Pancreas (tissue), 10 donors: ENCODE data around the gene ZDHHC14. TPM values are rescaled to one million over a fixed set of nuclear protein-coding genes. Genes with fewer than 3 reads are reported as not detected.

ENCODE experiments used
- ATAC-seq, 4 donors: fragments of 200-7000 bp; cut with Tn5 transposase; one replicate each; pipeline versions ENCODE4 v1.8.0 to v1.9.1; 2020; ENCODE audit warnings: mild to moderate bottlenecking in 4 of 4, moderate library complexity in 4 of 4
- DNase-seq, 6 donors: peaks; one replicate each; pipeline ENCODE4 v3.0.0-alpha.2; 2020
- FAIRE-seq: peaks from 2 replicates; lab custom pipeline; 2012; peaks lifted over from hg19 to GRCh38; lab: Jason Lieb, UNC
- H3K27ac ChIP-seq, 4 donors: fragments of 200-600 bp; sonication (generic); 1 replicate in 3 of 4; 2 replicates in 1 of 4; pipeline versions ENCODE4 v1.5.0 to v1.8.0; 2020
- H3K27me3 ChIP-seq, 4 donors: fragments of 200-600 bp; one replicate each; pipeline ENCODE4 v1.8.0; 2021
- H3K36me3 ChIP-seq, 3 donors: fragments of 200-600 bp; sonication (generic) in 1 of 3; one replicate each; pipeline versions ENCODE4 v1.5.0 to v1.8.0; 2020 to 2021
- H3K4me1 ChIP-seq, 3 donors: fragments of 200-600 bp; one replicate each; pipeline ENCODE4 v1.8.0; 2021
- H3K4me3 ChIP-seq, 4 donors: fragments of 200-600 bp; sonication (generic) in 2 of 4; one replicate each; pipeline versions ENCODE4 v1.5.0 to v1.8.0; 2020 to 2021
- H3K9me3 ChIP-seq, 4 donors: fragments of 200-600 bp; one replicate each; pipeline ENCODE4 v1.8.0; 2021
- WGBS, 2 donors: extraction: QIAGEN DNeasy Blood & Tissue Kit; methylation state at CpG; one replicate each; pipeline ENCODE4 v1.1.7; 2013; 5-methylcytosine and 5-hydroxymethylcytosine counted together
- intact Hi-C, 3 donors: fragments of 100-400 bp; cut with DNase I; formaldehyde crosslinking; loops; one replicate each; pipeline versions ENCODE4 v1.11.1 to v1.14.2; 2022
- polyA plus RNA-seq, 2 donors: library from polyadenylated mRNA; stranded (reverse); fragments of 200-250 nt; gene quantifications; one replicate each; pipeline ENCODE4 v1.2.3, GENCODE V29; 2013
- total RNA-seq, 6 donors: library from RNA; stranded (reverse); fragmentation: NEBNext Ultra II Directional in 4 of 6; extraction: Animal tissue kit (Norgen Biotek cat#: 25700) in 4 of 6; gene quantifications; one replicate each; pipeline versions ENCODE4 v1.2.1 to v1.2.4, GENCODE V29; 2021 to 2023
- TF ChIP-seq, protein P1 (sequence below), 4 donors: fragments of 200-600 bp; sonication (generic) in 3 of 4; IDR thresholded peaks; one replicate each; pipeline versions ENCODE4 v1.5.0 to v1.8.0; 2021; ENCODE audit warnings: antibody characterized with exemption in 4 of 4
- donor health status: healthy with polysubstance abuse.
- donor health status: DM: no; HTN: no; CAD: no; lungs with moderate emphysema.
- donor health status: DM: no; HTN: no; CAD: no.
- donor health status: control.
- donor health status: control.
- donor health status: Bipolar disorder and iron deficiency.
- donor health status: DM: yes; HTN: yes; CAD: no.
- donor health status: DM: no; HTN: no; CAD: no.
- donor health status: DM: no; HTN: no; CAD: no.
- donor health status: DM: yes; HTN: yes; CAD: no.

The ZDHHC14 gene
- total and polyA plus RNA-seq, 8 donors: 3.1 to 9.9 (median 4.5) TPM

DNA sequence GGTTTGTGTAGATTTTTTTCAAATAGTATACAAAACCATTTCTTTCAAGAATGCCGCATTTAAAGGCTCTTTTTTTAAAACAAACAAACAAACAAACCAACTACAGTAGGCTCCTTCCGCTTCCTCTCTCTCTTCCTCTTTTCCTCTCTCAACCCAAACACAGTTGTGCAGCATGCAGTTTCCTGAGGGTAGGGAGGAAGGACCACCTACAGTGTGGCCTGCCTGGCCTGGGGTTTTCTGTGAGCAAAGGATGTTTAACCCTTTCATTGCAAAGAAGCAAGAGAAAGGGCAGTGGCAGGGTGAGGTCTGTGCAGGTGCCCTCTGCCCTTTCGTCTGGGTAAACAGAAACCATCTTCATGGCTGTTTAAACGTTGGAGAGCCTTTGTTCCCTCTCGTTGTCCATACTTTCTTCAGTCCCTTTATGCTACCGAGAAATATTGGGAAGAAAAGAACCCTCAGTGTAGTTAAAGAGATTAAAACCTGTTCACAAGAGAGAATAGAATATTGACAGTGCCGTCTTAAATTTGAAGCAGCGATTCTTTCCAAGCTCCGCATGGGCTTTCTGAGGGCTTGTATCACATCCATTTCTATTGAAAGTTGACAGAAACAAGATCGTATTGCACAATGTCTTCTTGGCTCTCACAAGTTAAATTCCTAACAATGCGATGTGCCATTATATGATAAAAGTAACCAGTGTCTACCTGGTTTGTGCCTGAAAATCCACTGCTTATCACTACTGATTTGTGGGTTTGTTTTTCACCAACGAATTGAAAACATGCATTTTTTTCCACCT is 226.5 kb downstream of the ZDHHC14 start:
- Histone ChIP-seq H3K4me3 (no peak overlapping the region), H3K9me3 (no peaks in the 10 kb centered on the region), H3K27ac (no peak overlapping the region), H3K27me3 (no peaks in the 10 kb centered on the region), H3K36me3 (no peaks in the 10 kb centered on the region), H3K4me1 (no peaks in the 10 kb centered on the region)
- WGBS, 2 donors: 69 to 71% methylated on average over 12 of the region's 12 CpGs
- intact Hi-C loops: no loop called here
- FAIRE-seq (no peak), ATAC-seq (no peak), DNase-seq (no peak)
- TF ChIP-seq, protein P1, sequence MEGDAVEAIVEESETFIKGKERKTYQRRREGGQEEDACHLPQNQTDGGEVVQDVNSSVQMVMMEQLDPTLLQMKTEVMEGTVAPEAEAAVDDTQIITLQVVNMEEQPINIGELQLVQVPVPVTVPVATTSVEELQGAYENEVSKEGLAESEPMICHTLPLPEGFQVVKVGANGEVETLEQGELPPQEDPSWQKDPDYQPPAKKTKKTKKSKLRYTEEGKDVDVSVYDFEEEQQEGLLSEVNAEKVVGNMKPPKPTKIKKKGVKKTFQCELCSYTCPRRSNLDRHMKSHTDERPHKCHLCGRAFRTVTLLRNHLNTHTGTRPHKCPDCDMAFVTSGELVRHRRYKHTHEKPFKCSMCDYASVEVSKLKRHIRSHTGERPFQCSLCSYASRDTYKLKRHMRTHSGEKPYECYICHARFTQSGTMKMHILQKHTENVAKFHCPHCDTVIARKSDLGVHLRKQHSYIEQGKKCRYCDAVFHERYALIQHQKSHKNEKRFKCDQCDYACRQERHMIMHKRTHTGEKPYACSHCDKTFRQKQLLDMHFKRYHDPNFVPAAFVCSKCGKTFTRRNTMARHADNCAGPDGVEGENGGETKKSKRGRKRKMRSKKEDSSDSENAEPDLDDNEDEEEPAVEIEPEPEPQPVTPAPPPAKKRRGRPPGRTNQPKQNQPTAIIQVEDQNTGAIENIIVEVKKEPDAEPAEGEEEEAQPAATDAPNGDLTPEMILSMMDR (IDR thresholded peaks at IDR 0.05): no peak

DNA sequence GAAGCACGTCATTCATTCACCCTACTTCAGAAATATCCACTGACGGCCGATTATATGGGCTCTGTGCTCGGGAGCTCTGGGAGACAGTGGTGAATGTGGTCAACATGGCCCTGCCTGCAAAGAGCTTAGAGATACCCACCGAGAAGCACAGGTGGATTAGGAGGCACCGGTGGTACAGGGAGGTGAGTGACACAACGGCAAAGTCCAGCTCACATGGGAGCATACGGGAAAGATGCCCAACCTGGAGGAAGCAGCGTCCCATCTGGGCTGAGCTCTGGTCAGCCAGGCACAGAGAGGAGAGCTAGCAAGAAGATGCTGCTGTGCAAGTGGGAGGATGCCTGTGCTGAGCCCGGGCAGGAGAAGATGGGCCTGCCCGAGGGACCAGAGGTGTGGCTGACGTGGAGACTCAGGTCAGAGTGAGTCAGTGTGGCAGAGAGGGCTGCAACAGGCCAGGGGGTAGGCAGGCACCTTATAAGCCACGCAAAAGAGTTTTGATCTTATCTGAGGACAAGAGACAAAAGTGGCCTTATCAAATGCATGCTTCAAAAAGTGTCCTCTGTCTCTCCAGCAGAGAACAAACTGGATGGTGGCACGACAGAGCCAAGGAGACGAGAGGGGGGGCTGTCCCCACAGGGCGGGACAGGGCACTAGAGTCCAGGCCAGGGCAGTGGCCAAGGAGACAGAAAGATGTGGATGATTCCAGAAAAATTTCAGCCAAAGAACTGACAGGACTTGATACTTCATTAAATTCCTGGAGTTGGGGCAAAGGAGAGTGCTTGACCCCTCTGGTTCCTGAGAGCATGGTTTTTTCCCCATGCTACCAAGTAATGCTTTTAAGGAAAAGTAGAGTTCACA is 227.5 kb downstream of the ZDHHC14 start:
- intact Hi-C loops: no loop called here
- DNase-seq (no peak), ATAC-seq (no peak), FAIRE-seq (no peak)
- H3K4me1 ChIP-seq: no peaks in the 10 kb centered on the region
- H3K36me3 ChIP-seq: no peaks in the 10 kb centered on the region
- no peak overlapping the region for H3K27ac ChIP-seq
- 86 to 87% methylated on average over 16 of the region's 16 CpGs for WGBS, 2 donors
- H3K27me3 ChIP-seq: no peaks in the 10 kb centered on the region
- TF ChIP-seq, protein P1 (IDR thresholded peaks at IDR 0.05): no peak
- H3K4me3 ChIP-seq: no peak overlapping the region
- no peaks in the 10 kb centered on the region for H3K9me3 ChIP-seq

- Histone ChIP-seq H3K27me3 (no peaks in the 10 kb centered on the region), H3K36me3 (no peaks in the 10 kb centered on the region), H3K9me3 (no peaks in the 10 kb centered on the region), H3K27ac (no peak overlapping the region), H3K4me1 (no peaks in the 10 kb centered on the region), H3K4me3 (no peak overlapping the region)
- DNase-seq (no peak), FAIRE-seq (no peak), ATAC-seq (no peak)
- 93 to 94% methylated on average over 6 of the region's 6 CpGs for whole genome bisulfite sequencing, 2 donors
- intact Hi-C loops: no loop called here
- TF ChIP-seq, protein P1 (IDR thresholded peaks at IDR 0.05): no peak
Measured at GRCh38 chr6:157609117-157609516, 228.1 kb downstream of the ZDHHC14 start.

DNA sequence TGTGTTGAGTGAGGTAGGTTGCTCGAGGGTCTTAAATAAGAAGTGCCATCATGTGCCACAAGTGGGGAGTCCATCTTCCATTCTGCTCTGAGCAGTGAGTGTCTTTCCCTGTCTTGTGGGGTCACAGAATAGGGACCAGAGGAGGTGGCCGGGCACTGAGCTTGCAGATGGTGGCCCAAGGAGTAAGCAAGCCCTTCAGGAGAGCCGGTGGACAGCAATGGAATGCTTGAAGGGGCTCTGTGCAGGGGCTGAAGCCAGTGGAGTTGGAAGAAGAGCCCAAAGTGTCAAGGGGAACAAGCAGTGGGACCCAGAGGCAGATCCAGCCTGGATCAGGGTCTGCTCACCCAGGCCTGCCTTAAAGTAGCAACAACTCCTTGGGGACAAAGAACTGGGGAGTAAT is 228.6 kb downstream of the ZDHHC14 start:
- 89 to 94% methylated on average over 3 of the region's 3 CpGs for WGBS, 2 donors
- DNase-seq: no peak
- Histone ChIP-seq H3K27me3 (no peaks in the 10 kb centered on the region), H3K36me3 (no peaks in the 10 kb centered on the region), H3K9me3 (no peaks in the 10 kb centered on the region), H3K27ac (no peak overlapping the region), H3K4me1 (no peaks in the 10 kb centered on the region), H3K4me3 (no peak overlapping the region)
- TF ChIP-seq, protein P1 (IDR thresholded peaks at IDR 0.05): no peak
- no peak for FAIRE-seq
- ATAC-seq: no peak
- intact Hi-C loops: no loop called here
